WERI-Rb-1 (cell line): ENCODE data around the gene KCNIP3.
"Not testable (repeated sequence)": the region's sequence is repeated elsewhere in the genome, so short reads cannot be mapped to it uniquely, and the experiment has no call there.

ENCODE experiments used
- DNase-seq: peaks from one replicate; pipeline ENCODE4 v3.0.0-alpha.2; 2020
- H3K27ac ChIP-seq: fragments of 250-450 bp; sonication (Bioruptor Pico); 2 replicates; pipeline ENCODE4 v1.5.1; 2020; ENCODE audit warnings: mild to moderate bottlenecking, moderate library complexity
- H3K27me3 ChIP-seq: fragments of 250-450 bp; sonication (Bioruptor Pico); 2 replicates; pipeline ENCODE4 v1.5.1; 2021; ENCODE audit warnings: mild to moderate bottlenecking, low read depth, moderate library complexity; ENCODE audit not compliant: insufficient read depth, severe bottlenecking
- H3K36me3 ChIP-seq: fragments of 250-450 bp; sonication (Bioruptor Pico); 2 replicates; pipeline ENCODE4 v1.5.1; 2020; ENCODE audit warnings: mild to moderate bottlenecking, moderate library complexity
- H3K4me3 ChIP-seq: 2 replicates; pipeline ENCODE4 v1.5.1; 2011; ENCODE audit warnings: low read depth, mild to moderate bottlenecking, control low read depth, low read length
- H3K9me3 ChIP-seq: fragments of 250-450 bp; sonication (Bioruptor Pico); 2 replicates; pipeline ENCODE4 v1.5.1; 2021; ENCODE audit warnings: mild to moderate bottlenecking, moderate library complexity; ENCODE audit not compliant: severe bottlenecking
- TF ChIP-seq, protein P1 (sequence below): IDR thresholded peaks from 2 replicates; pipeline ENCODE4 v1.5.1; 2011; ENCODE audit warnings: low read depth, mild to moderate bottlenecking, control low read depth, inconsistent platforms, low read length

The KCNIP3 gene

DNA sequence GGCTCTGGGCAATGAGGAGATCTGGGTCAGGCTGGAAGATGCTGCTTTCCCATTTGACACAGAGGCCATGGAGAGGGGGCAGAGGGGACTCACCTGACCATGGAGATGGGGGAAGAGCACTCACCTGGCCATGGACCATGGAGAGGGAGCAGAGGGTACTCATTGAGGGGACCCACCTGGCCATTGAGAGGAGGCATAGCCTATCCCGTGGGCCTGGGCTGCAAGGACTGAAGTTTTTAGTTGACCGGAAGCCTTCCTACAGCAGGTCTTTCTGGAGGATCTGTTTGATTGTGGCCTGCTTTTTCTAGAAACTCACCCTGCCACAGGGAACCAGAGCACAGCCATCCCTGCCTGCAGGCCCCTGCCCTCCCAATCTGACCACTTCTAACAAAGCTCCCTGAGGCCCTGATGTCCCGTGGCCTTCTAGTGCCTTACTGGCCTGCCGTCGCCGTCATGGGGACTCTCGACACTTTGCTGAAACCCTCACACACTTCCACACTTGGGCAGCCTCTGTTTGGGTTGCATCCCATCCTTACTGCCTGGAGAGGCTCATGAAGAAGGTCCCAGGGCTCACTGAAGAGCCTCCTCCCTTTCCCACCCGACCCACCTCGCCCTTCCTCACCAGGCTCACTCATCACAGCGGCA is 28.0 kb upstream of the KCNIP3 start:
- TF ChIP-seq, protein P1, sequence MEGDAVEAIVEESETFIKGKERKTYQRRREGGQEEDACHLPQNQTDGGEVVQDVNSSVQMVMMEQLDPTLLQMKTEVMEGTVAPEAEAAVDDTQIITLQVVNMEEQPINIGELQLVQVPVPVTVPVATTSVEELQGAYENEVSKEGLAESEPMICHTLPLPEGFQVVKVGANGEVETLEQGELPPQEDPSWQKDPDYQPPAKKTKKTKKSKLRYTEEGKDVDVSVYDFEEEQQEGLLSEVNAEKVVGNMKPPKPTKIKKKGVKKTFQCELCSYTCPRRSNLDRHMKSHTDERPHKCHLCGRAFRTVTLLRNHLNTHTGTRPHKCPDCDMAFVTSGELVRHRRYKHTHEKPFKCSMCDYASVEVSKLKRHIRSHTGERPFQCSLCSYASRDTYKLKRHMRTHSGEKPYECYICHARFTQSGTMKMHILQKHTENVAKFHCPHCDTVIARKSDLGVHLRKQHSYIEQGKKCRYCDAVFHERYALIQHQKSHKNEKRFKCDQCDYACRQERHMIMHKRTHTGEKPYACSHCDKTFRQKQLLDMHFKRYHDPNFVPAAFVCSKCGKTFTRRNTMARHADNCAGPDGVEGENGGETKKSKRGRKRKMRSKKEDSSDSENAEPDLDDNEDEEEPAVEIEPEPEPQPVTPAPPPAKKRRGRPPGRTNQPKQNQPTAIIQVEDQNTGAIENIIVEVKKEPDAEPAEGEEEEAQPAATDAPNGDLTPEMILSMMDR = no peak
- Histone ChIP-seq H3K9me3 (no peaks in the 10 kb centered on the region), H3K27ac (no peak overlapping the region), H3K4me3 (no peak overlapping the region), H3K36me3 (no peaks in the 10 kb centered on the region), H3K27me3 (no peaks in the 10 kb centered on the region)
- no peak for DNase-seq

DNA sequence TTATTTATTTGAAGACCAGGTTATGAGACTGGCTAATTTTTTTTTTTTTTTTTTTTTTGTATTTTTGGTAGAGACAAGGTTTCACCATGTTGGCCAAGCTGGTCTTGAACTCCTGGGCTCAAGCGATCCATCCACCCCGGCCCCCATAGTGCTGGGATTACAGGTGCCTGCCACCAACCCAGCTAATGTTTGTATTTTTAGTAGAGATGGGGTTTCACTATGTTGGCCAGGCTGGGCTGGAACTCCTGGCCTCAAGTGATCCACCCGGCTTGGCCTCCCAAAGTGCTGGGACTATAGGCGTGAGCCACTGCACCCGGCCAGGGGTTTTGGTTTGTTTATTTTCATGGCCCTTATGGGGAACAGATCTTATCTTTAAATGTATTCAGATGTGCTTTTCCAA is 27.4 kb upstream of the KCNIP3 start:
- not testable (repeated sequence) for H3K4me3 ChIP-seq, H3K27me3 ChIP-seq, H3K27ac ChIP-seq, H3K9me3 ChIP-seq, H3K36me3 ChIP-seq, DNase-seq

DNA sequence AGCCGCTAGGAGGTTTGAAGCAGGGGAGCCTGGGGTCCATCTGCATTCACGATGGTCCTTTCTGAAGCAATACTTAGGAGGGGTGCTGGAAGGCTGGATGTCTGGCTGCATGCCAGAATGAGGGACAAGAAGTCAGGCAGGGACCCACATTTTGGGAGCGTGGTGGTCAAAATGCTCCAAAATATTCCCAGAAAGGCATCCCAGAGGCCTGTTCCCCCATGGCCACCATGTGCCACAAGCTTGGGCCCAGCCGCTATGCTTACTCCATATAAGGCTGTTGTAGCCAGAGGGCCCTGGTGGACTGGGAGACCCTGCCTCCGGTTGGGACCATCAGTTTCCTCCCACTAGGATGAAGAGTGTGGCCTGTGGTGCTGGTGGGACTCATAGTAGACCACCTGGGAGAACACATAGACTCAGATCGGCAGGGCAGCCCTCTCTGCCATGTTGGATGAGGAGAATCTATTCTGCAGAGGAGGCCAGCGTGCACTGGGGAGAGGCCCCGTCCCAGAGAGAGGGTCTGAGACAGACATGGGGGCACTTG is 26.5 kb upstream of the KCNIP3 start:
- no peak for DNase-seq
- no peaks in the 10 kb centered on the region for H3K9me3 ChIP-seq
- TF ChIP-seq, protein P1 = no peak

DNA sequence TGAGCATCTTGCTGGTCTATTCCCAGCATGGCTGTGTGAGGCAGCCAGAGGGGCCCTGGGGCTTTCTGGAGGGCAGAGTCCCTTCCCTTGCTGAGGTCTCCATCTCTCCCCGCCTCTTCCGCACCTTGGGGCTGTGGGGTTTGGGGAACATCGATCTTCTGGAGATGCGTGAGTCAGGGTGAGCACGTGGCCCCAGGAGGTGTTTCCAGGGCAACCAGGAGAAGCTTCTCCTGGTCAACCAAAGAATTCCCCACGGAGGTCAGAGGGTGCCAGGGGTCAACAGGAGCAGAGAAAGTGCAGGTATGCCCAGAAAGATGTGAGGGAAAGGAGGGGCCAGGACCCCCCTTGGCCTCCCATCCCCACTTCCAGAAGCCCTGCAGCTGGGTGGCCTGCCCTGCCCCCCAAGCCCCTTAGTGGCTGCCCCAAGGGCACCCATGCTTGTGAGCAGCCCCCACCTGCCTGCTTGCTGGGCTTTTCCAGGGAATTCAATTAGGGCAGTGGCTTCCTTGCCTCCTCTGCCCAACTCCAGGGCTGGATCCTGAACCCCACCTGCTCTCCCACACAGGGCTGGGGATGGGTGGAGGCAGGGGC is 25.7 kb upstream of the KCNIP3 start:
- Histone ChIP-seq H3K27ac (no peak overlapping the region), H3K36me3 (no peaks in the 10 kb centered on the region), H3K4me3 (no peak overlapping the region), H3K27me3 (no peaks in the 10 kb centered on the region), H3K9me3 (no peaks in the 10 kb centered on the region)
- TF ChIP-seq, protein P1 = no peak
- no peak for DNase-seq

More for the DNA sequence above, 26.5 kb upstream of the KCNIP3 start:
- H3K4me3 ChIP-seq = no peak overlapping the region
- no peaks in the 10 kb centered on the region for H3K36me3 ChIP-seq
- H3K27me3 ChIP-seq = no peaks in the 10 kb centered on the region
- no peak overlapping the region for H3K27ac ChIP-seq

DNA sequence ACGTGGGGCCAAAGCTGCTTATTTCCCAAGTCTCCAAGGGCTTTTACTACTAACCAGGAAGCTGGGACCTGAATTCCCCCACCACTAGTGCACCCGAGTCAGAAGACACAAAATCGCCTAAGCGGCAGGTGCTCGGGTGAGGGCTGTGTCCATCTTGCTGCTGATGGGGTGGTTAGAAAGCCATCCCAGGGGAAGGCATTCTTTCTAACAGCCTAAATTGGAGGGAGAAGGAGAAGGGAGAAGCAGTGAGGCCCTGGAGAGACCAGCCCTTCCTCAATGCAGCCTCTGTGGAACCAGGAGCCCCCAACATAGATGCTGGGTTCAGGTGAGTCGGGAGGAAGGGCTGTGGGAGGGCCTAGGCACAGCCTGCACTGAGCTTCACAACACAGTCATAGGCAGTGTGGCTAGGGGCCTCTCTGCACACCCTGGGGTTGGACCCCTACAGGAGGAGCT is 24.8 kb upstream of the KCNIP3 start:
- H3K9me3 ChIP-seq = no peaks in the 10 kb centered on the region
- no peaks in the 10 kb centered on the region for H3K27me3 ChIP-seq
- no peaks in the 10 kb centered on the region for H3K36me3 ChIP-seq
- DNase-seq = no peak
- TF ChIP-seq, protein P1 = no peak
- H3K4me3 ChIP-seq = no peak overlapping the region
- H3K27ac ChIP-seq = no peak overlapping the region

DNA sequence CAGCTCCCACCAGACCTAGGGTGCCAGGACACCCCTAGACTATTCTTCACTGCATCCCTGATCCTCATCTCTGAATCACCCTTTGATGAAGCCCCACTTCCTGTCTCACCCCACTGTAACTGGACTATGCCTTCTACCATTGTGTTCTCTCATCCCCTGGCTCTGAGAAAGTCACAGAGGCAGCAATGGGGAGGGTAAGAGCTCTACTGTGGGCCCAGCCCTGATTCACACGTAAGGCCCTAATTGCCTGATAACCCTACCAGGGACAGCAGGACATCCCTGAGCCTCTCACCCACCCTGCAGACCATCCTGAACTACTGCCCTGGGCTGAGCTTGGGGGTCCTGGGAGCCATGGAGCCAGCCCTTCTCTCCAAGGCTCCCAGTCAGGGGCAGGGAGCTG is 24.4 kb upstream of the KCNIP3 start:
- Histone ChIP-seq H3K9me3 (no peaks in the 10 kb centered on the region), H3K27me3 (no peaks in the 10 kb centered on the region), H3K27ac (no peak overlapping the region), H3K4me3 (no peak overlapping the region), H3K36me3 (no peaks in the 10 kb centered on the region)
- TF ChIP-seq, protein P1 = no peak
- DNase-seq = no peak
